HUES6 (cell line): ENCODE results near the gene PTGES2.

Experiments used
- H3K27ac ChIP-seq: 2 replicates; pipeline ENCODE4 v1.7.0; 2013; ENCODE audit warnings: low read depth, mild to moderate bottlenecking, low read length, inconsistent platforms
- H3K27me3 ChIP-seq: 2 replicates; pipeline ENCODE4 v1.6.1; 2013; ENCODE audit warnings: low read length; ENCODE audit not compliant: control insufficient read depth, insufficient read depth
- H3K36me3 ChIP-seq: 2 replicates; pipeline ENCODE4 v1.6.1; 2013; ENCODE audit warnings: low read length; ENCODE audit not compliant: control insufficient read depth, insufficient read depth
- H3K4me1 ChIP-seq: 2 replicates; pipeline ENCODE4 v1.6.1; 2013; ENCODE audit warnings: low read length; ENCODE audit not compliant: control insufficient read depth, insufficient read depth
- H3K4me3 ChIP-seq: 2 replicates; pipeline ENCODE4 v1.5.1; 2013; ENCODE audit warnings: low read depth, low read length
- H3K9ac ChIP-seq: one replicate; pipeline ENCODE4 v1.6.1; 2013; ENCODE audit warnings: mild to moderate bottlenecking, low read length
- H3K9me3 ChIP-seq: 2 replicates; pipeline ENCODE4 v1.6.1; 2013; ENCODE audit warnings: low read depth, low read length; ENCODE audit not compliant: control insufficient read depth, insufficient read depth

PTGES2 gene

GRCh38 chr9:128121924-128122808 lies 5.4 kb downstream of the PTGES2 start:
- Histone ChIP-seq H3K36me3 (peaks cover 49% of the 10 kb centered on the region), H3K27me3 (no peaks in the 10 kb centered on the region), H3K27ac (no peak overlapping the region), H3K9me3 (no peaks in the 10 kb centered on the region), H3K9ac (no peak overlapping the region), H3K4me3 (no peak overlapping the region), H3K4me1 (peaks cover 10% of the 10 kb centered on the region; the same call in 1 of the 2 replicates)

GRCh38 chr9:128121466-128121810 lies 6.1 kb downstream of the PTGES2 start:
- Histone ChIP-seq H3K9me3 (no peaks in the 10 kb centered on the region), H3K27ac (no peak overlapping the region), H3K4me3 (no peak overlapping the region), H3K9ac (no peak overlapping the region), H3K4me1 (peaks cover 10% of the 10 kb centered on the region; the same call in 1 of the 2 replicates), H3K36me3 (peaks cover 49% of the 10 kb centered on the region), H3K27me3 (no peaks in the 10 kb centered on the region)

- Histone ChIP-seq H3K36me3 (peaks cover 49% of the 10 kb centered on the region), H3K27me3 (no peaks in the 10 kb centered on the region), H3K9ac (no peak overlapping the region), H3K4me1 (peaks cover 10% of the 10 kb centered on the region; the same call in 1 of the 2 replicates), H3K27ac (no peak overlapping the region), H3K4me3 (no peak overlapping the region), H3K9me3 (no peaks in the 10 kb centered on the region)
Measured at GRCh38 chr9:128120741-128121465, 6.6 kb downstream of the PTGES2 start.

GRCh38 chr9:128120061-128120740 lies 7.3 kb downstream of the PTGES2 start:
- no peaks in the 10 kb centered on the region for H3K9me3 ChIP-seq

GRCh38 chr9:128118971-128119665 lies 8.4 kb downstream of the PTGES2 start:
- H3K27me3 ChIP-seq: no peaks in the 10 kb centered on the region
- peak overlapping the region; percentile 7 for H3K9ac ChIP-seq
- no peak overlapping the region for H3K27ac ChIP-seq
- peaks cover 57% of the 10 kb centered on the region for H3K36me3 ChIP-seq
- peaks cover 8% of the 10 kb centered on the region; the same call in 1 of the 2 replicates for H3K4me1 ChIP-seq
- H3K4me3 ChIP-seq: no peak overlapping the region
- H3K9me3 ChIP-seq: no peaks in the 10 kb centered on the region

More at GRCh38 chr9:128120061-128120740, 7.3 kb downstream of the PTGES2 start:
- peaks cover 55% of the 10 kb centered on the region for H3K36me3 ChIP-seq
- H3K27ac ChIP-seq: no peak overlapping the region
- no peak overlapping the region for H3K4me3 ChIP-seq
- no peak overlapping the region for H3K9ac ChIP-seq
- H3K27me3 ChIP-seq: no peaks in the 10 kb centered on the region
- H3K4me1 ChIP-seq: peaks cover 9% of the 10 kb centered on the region; the same call in 1 of the 2 replicates

- H3K9me3 ChIP-seq: no peaks in the 10 kb centered on the region
- peak overlapping the region; percentile 20; the same call in 1 of the 2 replicates for H3K4me3 ChIP-seq
- peaks cover 8% of the 10 kb centered on the region; the same call in 1 of the 2 replicates for H3K4me1 ChIP-seq
- H3K36me3 ChIP-seq: peaks cover 55% of the 10 kb centered on the region
- H3K9ac ChIP-seq: peak overlapping the region; percentile 46
- H3K27ac ChIP-seq: no peak overlapping the region
- no peaks in the 10 kb centered on the region for H3K27me3 ChIP-seq
Measured at GRCh38 chr9:128118472-128118857, 9.1 kb downstream of the PTGES2 start.

GRCh38 chr9:128117613-128118471 lies 9.7 kb downstream of the PTGES2 start:
- no peaks in the 10 kb centered on the region for H3K9me3 ChIP-seq
- H3K27ac ChIP-seq: no peak overlapping the region
- H3K4me1 ChIP-seq: peaks cover 8% of the 10 kb centered on the region; the same call in 1 of the 2 replicates
- peaks cover 53% of the 10 kb centered on the region for H3K36me3 ChIP-seq
- peak overlapping the region; percentile 20 for H3K4me3 ChIP-seq
- peak overlapping the region; percentile 46 for H3K9ac ChIP-seq
- H3K27me3 ChIP-seq: no peaks in the 10 kb centered on the region

- Histone ChIP-seq H3K4me1 (peaks cover 8% of the 10 kb centered on the region; the same call in 1 of the 2 replicates), H3K4me3 (no peak overlapping the region), H3K9me3 (no peaks in the 10 kb centered on the region), H3K27me3 (no peaks in the 10 kb centered on the region), H3K27ac (no peak overlapping the region), H3K36me3 (peaks cover 42% of the 10 kb centered on the region), H3K9ac (no peak overlapping the region)
Measured at GRCh38 chr9:128116104-128117083, 11.1 kb downstream of the PTGES2 start.
